ENCODE results near the gene ALKBH6.

DNA sequence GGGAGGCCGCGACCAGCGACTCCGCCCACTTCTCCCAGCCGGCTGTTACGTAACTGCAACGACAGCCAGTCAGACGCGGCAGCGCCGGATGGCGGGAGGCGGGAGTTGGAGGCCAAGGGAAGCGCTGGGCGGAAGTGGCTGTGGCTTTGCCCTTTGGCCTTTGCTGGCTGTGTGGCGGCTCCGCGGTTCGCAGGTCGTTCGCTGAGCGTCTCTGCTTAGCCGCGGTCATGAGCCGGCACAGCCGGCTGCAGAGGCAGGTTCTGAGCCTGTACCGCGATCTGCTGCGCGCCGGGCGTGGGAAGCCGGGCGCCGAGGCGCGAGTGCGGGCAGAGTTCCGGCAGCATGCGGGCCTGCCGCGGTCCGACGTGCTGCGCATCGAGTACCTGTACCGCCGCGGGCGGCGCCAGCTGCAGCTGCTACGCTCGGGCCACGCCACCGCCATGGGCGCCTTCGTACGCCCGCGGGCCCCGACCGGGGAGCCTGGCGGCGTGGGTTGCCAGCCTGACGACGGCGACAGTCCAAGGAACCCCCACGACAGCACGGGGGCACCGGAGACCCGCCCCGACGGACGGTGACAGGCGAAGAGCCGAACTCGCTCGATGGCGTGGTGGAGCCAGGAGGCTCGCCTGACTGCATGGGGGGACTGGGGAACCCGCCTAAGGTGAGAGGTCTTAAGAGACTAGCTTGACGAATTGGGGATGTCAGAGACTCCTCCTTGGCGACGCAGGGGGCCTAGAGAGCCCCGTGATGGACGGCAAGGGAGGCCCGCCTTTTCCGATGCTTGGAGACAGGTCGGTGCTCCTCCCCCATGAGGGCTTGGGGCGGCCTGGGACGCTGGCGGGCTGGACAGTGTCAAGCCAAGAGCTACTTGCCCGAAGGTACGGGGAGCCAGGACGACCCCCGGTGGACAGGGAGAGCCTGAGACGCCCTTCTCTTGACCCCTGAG, 18.7 kb downstream of the ALKBH6 start, which contains the start of gene SDHAF1:
- TF ChIP-seq TEAD4 (IDR thresholded peaks at IDR 0.05; ENCODE audit: low read length): no peak
- peak; percentile 75; the same call in 1 of the 2 replicates for TF ChIP-seq TEAD4 (CRISPR knock-in tag; IDR thresholded peaks at IDR 0.05; ENCODE audit: borderline replicate concordance)
- no peak for TF ChIP-seq EZH2 (IDR thresholded peaks at IDR 0.05; ENCODE audit: borderline replicate concordance, low read depth, low read length)
- TF ChIP-seq, protein P1, sequence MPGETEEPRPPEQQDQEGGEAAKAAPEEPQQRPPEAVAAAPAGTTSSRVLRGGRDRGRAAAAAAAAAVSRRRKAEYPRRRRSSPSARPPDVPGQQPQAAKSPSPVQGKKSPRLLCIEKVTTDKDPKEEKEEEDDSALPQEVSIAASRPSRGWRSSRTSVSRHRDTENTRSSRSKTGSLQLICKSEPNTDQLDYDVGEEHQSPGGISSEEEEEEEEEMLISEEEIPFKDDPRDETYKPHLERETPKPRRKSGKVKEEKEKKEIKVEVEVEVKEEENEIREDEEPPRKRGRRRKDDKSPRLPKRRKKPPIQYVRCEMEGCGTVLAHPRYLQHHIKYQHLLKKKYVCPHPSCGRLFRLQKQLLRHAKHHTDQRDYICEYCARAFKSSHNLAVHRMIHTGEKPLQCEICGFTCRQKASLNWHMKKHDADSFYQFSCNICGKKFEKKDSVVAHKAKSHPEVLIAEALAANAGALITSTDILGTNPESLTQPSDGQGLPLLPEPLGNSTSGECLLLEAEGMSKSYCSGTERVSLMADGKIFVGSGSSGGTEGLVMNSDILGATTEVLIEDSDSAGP (CRISPR knock-in tag; IDR thresholded peaks at IDR 0.05): no peak
- TF ChIP-seq RUNX1 (IDR thresholded peaks at IDR 0.05; ENCODE audit: low read depth): no peak
- TF ChIP-seq, protein P2, sequence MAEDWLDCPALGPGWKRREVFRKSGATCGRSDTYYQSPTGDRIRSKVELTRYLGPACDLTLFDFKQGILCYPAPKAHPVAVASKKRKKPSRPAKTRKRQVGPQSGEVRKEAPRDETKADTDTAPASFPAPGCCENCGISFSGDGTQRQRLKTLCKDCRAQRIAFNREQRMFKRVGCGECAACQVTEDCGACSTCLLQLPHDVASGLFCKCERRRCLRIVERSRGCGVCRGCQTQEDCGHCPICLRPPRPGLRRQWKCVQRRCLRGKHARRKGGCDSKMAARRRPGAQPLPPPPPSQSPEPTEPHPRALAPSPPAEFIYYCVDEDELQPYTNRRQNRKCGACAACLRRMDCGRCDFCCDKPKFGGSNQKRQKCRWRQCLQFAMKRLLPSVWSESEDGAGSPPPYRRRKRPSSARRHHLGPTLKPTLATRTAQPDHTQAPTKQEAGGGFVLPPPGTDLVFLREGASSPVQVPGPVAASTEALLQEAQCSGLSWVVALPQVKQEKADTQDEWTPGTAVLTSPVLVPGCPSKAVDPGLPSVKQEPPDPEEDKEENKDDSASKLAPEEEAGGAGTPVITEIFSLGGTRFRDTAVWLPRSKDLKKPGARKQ (CRISPR knock-in tag; IDR thresholded peaks at IDR 0.05): no peak
- no peak for TF ChIP-seq PCBP2 (IDR thresholded peaks at IDR 0.05; ENCODE audit: low read depth, low read length, poor library complexity, severe bottlenecking)
- TF ChIP-seq, protein P3, sequence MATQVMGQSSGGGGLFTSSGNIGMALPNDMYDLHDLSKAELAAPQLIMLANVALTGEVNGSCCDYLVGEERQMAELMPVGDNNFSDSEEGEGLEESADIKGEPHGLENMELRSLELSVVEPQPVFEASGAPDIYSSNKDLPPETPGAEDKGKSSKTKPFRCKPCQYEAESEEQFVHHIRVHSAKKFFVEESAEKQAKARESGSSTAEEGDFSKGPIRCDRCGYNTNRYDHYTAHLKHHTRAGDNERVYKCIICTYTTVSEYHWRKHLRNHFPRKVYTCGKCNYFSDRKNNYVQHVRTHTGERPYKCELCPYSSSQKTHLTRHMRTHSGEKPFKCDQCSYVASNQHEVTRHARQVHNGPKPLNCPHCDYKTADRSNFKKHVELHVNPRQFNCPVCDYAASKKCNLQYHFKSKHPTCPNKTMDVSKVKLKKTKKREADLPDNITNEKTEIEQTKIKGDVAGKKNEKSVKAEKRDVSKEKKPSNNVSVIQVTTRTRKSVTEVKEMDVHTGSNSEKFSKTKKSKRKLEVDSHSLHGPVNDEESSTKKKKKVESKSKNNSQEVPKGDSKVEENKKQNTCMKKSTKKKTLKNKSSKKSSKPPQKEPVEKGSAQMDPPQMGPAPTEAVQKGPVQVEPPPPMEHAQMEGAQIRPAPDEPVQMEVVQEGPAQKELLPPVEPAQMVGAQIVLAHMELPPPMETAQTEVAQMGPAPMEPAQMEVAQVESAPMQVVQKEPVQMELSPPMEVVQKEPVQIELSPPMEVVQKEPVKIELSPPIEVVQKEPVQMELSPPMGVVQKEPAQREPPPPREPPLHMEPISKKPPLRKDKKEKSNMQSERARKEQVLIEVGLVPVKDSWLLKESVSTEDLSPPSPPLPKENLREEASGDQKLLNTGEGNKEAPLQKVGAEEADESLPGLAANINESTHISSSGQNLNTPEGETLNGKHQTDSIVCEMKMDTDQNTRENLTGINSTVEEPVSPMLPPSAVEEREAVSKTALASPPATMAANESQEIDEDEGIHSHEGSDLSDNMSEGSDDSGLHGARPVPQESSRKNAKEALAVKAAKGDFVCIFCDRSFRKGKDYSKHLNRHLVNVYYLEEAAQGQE (IDR thresholded peaks at IDR 0.05; ENCODE audit: borderline replicate concordance): no peak
- TF ChIP-seq, protein P3 (CRISPR knock-in tag; IDR thresholded peaks at IDR 0.05; ENCODE audit: low read depth): no peak; the same call in 1 of the 2 replicates
- TF ChIP-seq SRSF1 (IDR thresholded peaks at IDR 0.05; ENCODE audit: low read depth, low read length): no peak
- TF ChIP-seq POLR2AphosphoS5 (IDR thresholded peaks at IDR 0.05; ENCODE audit: control insufficient read depth, insufficient read depth, low read depth, low read length): peak; percentile 71
- TF ChIP-seq HMG20B (CRISPR knock-in tag; IDR thresholded peaks at IDR 0.05): no peak
- no peak for TF ChIP-seq TCF3 (CRISPR knock-in tag; IDR thresholded peaks at IDR 0.05)

All from K562 (cell line).